GM12878 (cell line): Measurements from ENCODE around the gene KIAA1217. TPM values are rescaled to one million over a fixed set of nuclear protein-coding genes. Genes with fewer than 3 reads are reported as not detected.

Source experiments
- BACH1 ChIP-seq: fragments of 450-650 bp; IDR thresholded peaks from 2 replicates; pipeline ENCODE4 v1.6.1; 2017; ENCODE audit warnings: mild to moderate bottlenecking, borderline replicate concordance
- BHLHE40 ChIP-seq, 2 experiments: fragments of 450-650 bp in 1 of 2; IDR thresholded peaks; 2 replicates each; pipeline ENCODE4 v1.6.1; 2011 to 2017; ENCODE audit warnings: low read depth in 2 of 2, borderline replicate concordance in 1 of 2, improper control_type of control experiment in 1 of 2, low read length in 1 of 2, mild to moderate bottlenecking in 1 of 2
- CEBPB ChIP-seq, 2 experiments: fragments of 150-350 bp in 1 of 2; IDR thresholded peaks; 2 replicates each; pipeline ENCODE4 v1.6.1; 2012 to 2014; ENCODE audit warnings: low read depth in 2 of 2, low read length in 2 of 2, borderline replicate concordance in 1 of 2, inconsistent platforms in 1 of 2
- DPF2 ChIP-seq: fragments of 450-650 bp; IDR thresholded peaks from 2 replicates; pipeline ENCODE4 v1.6.1; 2017; ENCODE audit warnings: mild to moderate bottlenecking
- EGR1 ChIP-seq, 2 experiments: IDR thresholded peaks; 1 replicate in 1 of 2; 2 replicates in 1 of 2; pipeline ENCODE4 v1.6.1; 2011 to 2012; ENCODE audit warnings: low read depth in 2 of 2, low read length in 2 of 2, borderline replicate concordance in 1 of 2, mild to moderate bottlenecking in 1 of 2, moderate library complexity in 1 of 2
- EP300 ChIP-seq, 2 experiments: fragments of 150-350 bp in 1 of 2; IDR thresholded peaks; 2 replicates each; pipeline ENCODE4 v1.6.1; 2011 to 2012; ENCODE audit warnings: low read depth in 2 of 2, low read length in 2 of 2, borderline replicate concordance in 1 of 2, improper control_type of control experiment in 1 of 2, inconsistent platforms in 1 of 2; ENCODE audit not compliant: control insufficient read depth in 1 of 2
- IRF4 ChIP-seq: IDR thresholded peaks from 2 replicates; pipeline ENCODE4 v1.6.1; 2011; ENCODE audit warnings: low read depth, low read length
- JUNB ChIP-seq: IDR thresholded peaks from 2 replicates; pipeline ENCODE4 v1.6.1; 2016; ENCODE audit warnings: antibody characterized with exemption, mild to moderate bottlenecking
- JUND ChIP-seq: IDR thresholded peaks from 2 replicates; pipeline ENCODE4 v1.6.1; 2012; ENCODE audit warnings: low read depth, mild to moderate bottlenecking, low read length, improper control_type of control experiment, moderate library complexity
- MTA2 ChIP-seq: fragments of 450-650 bp; IDR thresholded peaks from 2 replicates; pipeline ENCODE4 v1.6.1; 2016; ENCODE audit warnings: low read depth, mild to moderate bottlenecking, moderate library complexity
- NR2C2 ChIP-seq: IDR thresholded peaks from 2 replicates; pipeline ENCODE4 v1.6.1; 2011; ENCODE audit warnings: borderline replicate concordance, low read depth; ENCODE audit not compliant: control insufficient read depth, insufficient read length
- NR2F1 ChIP-seq: fragments of 450-650 bp; conservative IDR thresholded peaks from 2 replicates; pipeline ENCODE4 v1.6.1; 2017; ENCODE audit warnings: mild to moderate bottlenecking
- PML ChIP-seq: IDR thresholded peaks from 2 replicates; pipeline ENCODE4 v1.6.1; 2012; ENCODE audit warnings: low read length, inconsistent platforms
- RUNX3 ChIP-seq: IDR thresholded peaks from 2 replicates; pipeline ENCODE4 v1.6.1; 2012; ENCODE audit warnings: low read length, inconsistent platforms
- SPI1 ChIP-seq: IDR thresholded peaks from 2 replicates; pipeline ENCODE4 v1.6.1; 2011; ENCODE audit warnings: low read depth, mild to moderate bottlenecking, low read length, moderate library complexity, borderline replicate concordance; ENCODE audit not compliant: insufficient read depth
- SUPT20H ChIP-seq: IDR thresholded peaks from 2 replicates; pipeline ENCODE4 v1.6.1; 2011; ENCODE audit warnings: low read depth, mild to moderate bottlenecking, low read length, moderate library complexity, borderline replicate concordance; ENCODE audit not compliant: control insufficient read depth
- ZBED1 ChIP-seq: IDR thresholded peaks from 2 replicates; pipeline ENCODE4 v1.6.1; 2016; ENCODE audit warnings: borderline replicate concordance
- polyA plus RNA-seq, 11 experiments: library from polyadenylated mRNA; depleted of rRNA in 4 of 11; unstranded in 6 of 11; stranded (reverse) in 5 of 11; fragments of >200 nt; fragmentation: Nextera tagmentation in 4 of 11; fragmentation: Illumina TruSeq in 1 of 11; extraction: Ambion mirVana in 4 of 11; extraction: Trizol in 1 of 11; gene quantifications; 1 replicate in 1 of 11; 2 replicates in 10 of 11; pipeline versions ENCODE4 v1.2.1 to v1.2.3, GENCODE V29; 2011 to 2016; ENCODE audit warnings: inconsistent platforms in 2 of 11, missing spikeins in 2 of 11, low read depth in 1 of 11
- total RNA-seq, 4 experiments: library from RNA; depleted of rRNA in 3 of 4; stranded (reverse); fragments of >200 nt in 3 of 4; fragmentation: Illumina TruSeq in 1 of 4; extraction: Trizol in 1 of 4; gene quantifications; 2 replicates each; pipeline versions ENCODE4 v1.2.1 to v1.2.3, GENCODE V29; 2013 to 2021
- TF ChIP-seq, protein P1 (sequence below): IDR thresholded peaks from 2 replicates; pipeline ENCODE4 v1.6.1; 2012; ENCODE audit warnings: low read length, inconsistent platforms
- TF ChIP-seq, protein P2 (sequence below): fragments of 450-650 bp; IDR thresholded peaks from 2 replicates; pipeline ENCODE4 v1.6.1; 2017; ENCODE audit warnings: low read depth, mild to moderate bottlenecking, moderate library complexity
- TF ChIP-seq, protein P3 (sequence below): fragments of 450-650 bp; IDR thresholded peaks from 2 replicates; pipeline ENCODE4 v1.6.1; 2016; ENCODE audit warnings: mild to moderate bottlenecking
- TF ChIP-seq, protein P4 (sequence below): fragments of 450-650 bp; IDR thresholded peaks from 2 replicates; pipeline ENCODE4 v1.6.1; 2017; ENCODE audit warnings: mild to moderate bottlenecking

KIAA1217 gene
- total and polyA plus RNA-seq, 10 of the 15 experiments (the other 5 are each of a cell fraction or from before 2014, with no cell fraction given), result 0.57 to 3.8 (median 2.1) TPM

DNA sequence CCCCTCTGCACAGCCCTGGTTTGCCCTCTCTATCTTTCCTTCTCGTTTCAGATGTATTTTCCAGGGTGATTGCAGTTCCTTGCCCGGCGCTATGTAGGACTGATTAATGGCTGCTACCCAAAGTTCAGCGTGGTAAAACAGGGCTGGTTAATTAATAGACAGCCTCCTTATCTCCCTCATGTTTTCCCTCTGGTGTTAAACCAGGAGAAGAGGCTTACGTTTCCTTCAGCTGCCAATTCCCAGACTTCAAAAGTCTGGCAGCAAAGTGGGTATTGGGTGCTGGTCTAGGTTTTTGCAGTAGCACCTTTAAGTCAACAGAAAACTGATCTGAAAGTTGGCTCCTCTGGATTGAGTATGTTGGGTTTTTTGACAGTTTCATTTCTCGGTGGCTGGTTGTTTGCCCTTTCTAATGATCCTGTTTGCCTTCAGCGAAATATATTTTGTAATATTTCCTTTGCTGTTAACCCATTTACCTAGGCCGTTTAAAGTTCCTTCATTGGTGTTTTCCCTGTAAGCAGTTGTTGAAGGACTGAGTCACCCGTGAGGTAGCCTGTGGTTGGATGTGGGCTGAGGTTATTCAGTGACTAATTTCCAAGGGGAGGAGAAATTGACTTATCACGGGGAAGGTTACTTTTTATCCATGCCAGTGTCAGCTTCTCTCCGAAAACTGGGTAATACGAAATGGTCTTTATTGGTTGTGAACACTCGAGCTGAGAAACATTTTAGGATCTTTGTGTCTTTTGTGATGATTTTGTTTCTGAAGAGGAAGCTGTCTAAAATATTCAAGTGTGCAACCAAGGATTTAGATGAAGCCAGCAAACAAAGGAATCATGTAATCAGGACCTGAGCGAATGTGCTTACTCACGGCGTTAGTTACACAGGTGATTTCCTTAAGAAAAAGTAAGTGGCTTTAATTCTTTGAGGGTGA lies 257.2 kb downstream of the KIAA1217 start (continued):
- TF ChIP-seq, protein P1, sequence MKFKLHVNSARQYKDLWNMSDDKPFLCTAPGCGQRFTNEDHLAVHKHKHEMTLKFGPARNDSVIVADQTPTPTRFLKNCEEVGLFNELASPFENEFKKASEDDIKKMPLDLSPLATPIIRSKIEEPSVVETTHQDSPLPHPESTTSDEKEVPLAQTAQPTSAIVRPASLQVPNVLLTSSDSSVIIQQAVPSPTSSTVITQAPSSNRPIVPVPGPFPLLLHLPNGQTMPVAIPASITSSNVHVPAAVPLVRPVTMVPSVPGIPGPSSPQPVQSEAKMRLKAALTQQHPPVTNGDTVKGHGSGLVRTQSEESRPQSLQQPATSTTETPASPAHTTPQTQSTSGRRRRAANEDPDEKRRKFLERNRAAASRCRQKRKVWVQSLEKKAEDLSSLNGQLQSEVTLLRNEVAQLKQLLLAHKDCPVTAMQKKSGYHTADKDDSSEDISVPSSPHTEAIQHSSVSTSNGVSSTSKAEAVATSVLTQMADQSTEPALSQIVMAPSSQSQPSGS, result 0 out of 2 replicates have a peak, but pooled peaks have one; percentile 33
- TF ChIP-seq BACH1, result no peak
- TF ChIP-seq PML, result no peak
- TF ChIP-seq, protein P2, sequence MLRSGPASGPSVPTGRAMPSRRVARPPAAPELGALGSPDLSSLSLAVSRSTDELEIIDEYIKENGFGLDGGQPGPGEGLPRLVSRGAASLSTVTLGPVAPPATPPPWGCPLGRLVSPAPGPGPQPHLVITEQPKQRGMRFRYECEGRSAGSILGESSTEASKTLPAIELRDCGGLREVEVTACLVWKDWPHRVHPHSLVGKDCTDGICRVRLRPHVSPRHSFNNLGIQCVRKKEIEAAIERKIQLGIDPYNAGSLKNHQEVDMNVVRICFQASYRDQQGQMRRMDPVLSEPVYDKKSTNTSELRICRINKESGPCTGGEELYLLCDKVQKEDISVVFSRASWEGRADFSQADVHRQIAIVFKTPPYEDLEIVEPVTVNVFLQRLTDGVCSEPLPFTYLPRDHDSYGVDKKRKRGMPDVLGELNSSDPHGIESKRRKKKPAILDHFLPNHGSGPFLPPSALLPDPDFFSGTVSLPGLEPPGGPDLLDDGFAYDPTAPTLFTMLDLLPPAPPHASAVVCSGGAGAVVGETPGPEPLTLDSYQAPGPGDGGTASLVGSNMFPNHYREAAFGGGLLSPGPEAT, result peak; percentile 52; the same call in 1 of the 2 replicates
- peak; percentile 88 for TF ChIP-seq RUNX3
- TF ChIP-seq SUPT20H, result no peak
- TF ChIP-seq CEBPB (IDR thresholded peaks at IDR 0.05; ENCODE audit: borderline replicate concordance in 1 of 2, low read depth in 2 of 2, low read length in 2 of 2), result no peak
- TF ChIP-seq IRF4, result 0 out of 2 replicates have a peak, but pooled peaks have one; percentile 15
- TF ChIP-seq NR2C2, result no peak
- peak; percentile 12; the same call in 1 of the 2 replicates for TF ChIP-seq SPI1
- peak; percentile 79 for TF ChIP-seq MTA2
- TF ChIP-seq DPF2, result peak; percentile 47; the same call in 1 of the 2 replicates
- peak; percentile 69 for TF ChIP-seq NR2F1
- TF ChIP-seq EGR1 (IDR thresholded peaks at IDR 0.05; ENCODE audit: borderline replicate concordance in 1 of 2, low read depth in 2 of 2, low read length in 2 of 2), result no peak
- TF ChIP-seq JUND, result no peak; the same call in 1 of the 2 replicates
- TF ChIP-seq, protein P3, sequence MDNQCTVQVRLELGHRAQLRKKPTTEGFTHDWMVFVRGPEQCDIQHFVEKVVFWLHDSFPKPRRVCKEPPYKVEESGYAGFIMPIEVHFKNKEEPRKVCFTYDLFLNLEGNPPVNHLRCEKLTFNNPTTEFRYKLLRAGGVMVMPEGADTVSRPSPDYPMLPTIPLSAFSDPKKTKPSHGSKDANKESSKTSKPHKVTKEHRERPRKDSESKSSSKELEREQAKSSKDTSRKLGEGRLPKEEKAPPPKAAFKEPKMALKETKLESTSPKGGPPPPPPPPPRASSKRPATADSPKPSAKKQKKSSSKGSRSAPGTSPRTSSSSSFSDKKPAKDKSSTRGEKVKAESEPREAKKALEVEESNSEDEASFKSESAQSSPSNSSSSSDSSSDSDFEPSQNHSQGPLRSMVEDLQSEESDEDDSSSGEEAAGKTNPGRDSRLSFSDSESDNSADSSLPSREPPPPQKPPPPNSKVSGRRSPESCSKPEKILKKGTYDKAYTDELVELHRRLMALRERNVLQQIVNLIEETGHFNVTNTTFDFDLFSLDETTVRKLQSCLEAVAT, result peak; percentile 56; the same call in 1 of the 2 replicates
- TF ChIP-seq, protein P4, sequence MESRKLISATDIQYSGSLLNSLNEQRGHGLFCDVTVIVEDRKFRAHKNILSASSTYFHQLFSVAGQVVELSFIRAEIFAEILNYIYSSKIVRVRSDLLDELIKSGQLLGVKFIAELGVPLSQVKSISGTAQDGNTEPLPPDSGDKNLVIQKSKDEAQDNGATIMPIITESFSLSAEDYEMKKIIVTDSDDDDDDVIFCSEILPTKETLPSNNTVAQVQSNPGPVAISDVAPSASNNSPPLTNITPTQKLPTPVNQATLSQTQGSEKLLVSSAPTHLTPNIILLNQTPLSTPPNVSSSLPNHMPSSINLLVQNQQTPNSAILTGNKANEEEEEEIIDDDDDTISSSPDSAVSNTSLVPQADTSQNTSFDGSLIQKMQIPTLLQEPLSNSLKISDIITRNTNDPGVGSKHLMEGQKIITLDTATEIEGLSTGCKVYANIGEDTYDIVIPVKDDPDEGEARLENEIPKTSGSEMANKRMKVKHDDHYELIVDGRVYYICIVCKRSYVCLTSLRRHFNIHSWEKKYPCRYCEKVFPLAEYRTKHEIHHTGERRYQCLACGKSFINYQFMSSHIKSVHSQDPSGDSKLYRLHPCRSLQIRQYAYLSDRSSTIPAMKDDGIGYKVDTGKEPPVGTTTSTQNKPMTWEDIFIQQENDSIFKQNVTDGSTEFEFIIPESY, result no peak
- TF ChIP-seq BHLHE40 (IDR thresholded peaks at IDR 0.05; ENCODE audit: borderline replicate concordance in 1 of 2, low read depth in 2 of 2, low read length in 1 of 2), result peak in 1 of 2 experiments; percentile 53; a peak in 2 of 4 replicates
- TF ChIP-seq EP300 (IDR thresholded peaks at IDR 0.05; ENCODE audit: borderline replicate concordance in 1 of 2, control insufficient read depth in 1 of 2, low read depth in 2 of 2, low read length in 2 of 2), result peak; percentile 11 to 37; a peak in 1 of 4 replicates
- peak; percentile 40; the same call in 1 of the 2 replicates for TF ChIP-seq JUNB
- no peak for TF ChIP-seq ZBED1
